Measurements from ENCODE around the gene MAN1A1.

DNA sequence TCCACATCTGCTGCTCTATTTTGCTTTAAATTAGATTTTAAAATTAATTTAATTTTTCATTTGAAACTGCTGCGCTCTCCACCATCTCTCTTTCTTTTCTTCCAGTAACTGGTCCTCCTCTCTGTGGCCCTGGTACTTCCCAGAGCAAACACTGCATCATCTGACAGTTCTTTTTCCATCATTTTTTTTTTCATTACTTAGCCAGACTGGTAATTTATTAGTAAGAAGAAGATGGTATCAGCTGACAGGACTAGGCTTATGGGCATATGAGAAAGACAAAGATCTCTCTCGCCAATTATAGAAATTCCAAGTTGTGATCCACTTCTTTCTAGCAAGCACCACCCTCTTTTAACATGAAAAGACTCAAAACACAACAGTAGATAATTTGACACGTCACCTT, 197.4 kb downstream of the MAN1A1 start:
- no peak for TF ChIP-seq POLR2A (IDR thresholded peaks at IDR 0.05)
- TF ChIP-seq, protein P1, sequence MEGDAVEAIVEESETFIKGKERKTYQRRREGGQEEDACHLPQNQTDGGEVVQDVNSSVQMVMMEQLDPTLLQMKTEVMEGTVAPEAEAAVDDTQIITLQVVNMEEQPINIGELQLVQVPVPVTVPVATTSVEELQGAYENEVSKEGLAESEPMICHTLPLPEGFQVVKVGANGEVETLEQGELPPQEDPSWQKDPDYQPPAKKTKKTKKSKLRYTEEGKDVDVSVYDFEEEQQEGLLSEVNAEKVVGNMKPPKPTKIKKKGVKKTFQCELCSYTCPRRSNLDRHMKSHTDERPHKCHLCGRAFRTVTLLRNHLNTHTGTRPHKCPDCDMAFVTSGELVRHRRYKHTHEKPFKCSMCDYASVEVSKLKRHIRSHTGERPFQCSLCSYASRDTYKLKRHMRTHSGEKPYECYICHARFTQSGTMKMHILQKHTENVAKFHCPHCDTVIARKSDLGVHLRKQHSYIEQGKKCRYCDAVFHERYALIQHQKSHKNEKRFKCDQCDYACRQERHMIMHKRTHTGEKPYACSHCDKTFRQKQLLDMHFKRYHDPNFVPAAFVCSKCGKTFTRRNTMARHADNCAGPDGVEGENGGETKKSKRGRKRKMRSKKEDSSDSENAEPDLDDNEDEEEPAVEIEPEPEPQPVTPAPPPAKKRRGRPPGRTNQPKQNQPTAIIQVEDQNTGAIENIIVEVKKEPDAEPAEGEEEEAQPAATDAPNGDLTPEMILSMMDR (IDR thresholded peaks at IDR 0.05 in 8 of 11, conservative IDR thresholded peaks at IDR 0.05 in 3 of 11) = no peak

All from spleen (tissue), 7 donors.